Measurements from ENCODE around the gene ZNF532. TPM values are rescaled to one million over a fixed set of nuclear protein-coding genes. Genes with fewer than 3 reads are reported as not detected.

Gene ZNF532
- polyA plus RNA-seq, 3 donors: 0.76 to 18.5 (median 1.7) TPM

DNA sequence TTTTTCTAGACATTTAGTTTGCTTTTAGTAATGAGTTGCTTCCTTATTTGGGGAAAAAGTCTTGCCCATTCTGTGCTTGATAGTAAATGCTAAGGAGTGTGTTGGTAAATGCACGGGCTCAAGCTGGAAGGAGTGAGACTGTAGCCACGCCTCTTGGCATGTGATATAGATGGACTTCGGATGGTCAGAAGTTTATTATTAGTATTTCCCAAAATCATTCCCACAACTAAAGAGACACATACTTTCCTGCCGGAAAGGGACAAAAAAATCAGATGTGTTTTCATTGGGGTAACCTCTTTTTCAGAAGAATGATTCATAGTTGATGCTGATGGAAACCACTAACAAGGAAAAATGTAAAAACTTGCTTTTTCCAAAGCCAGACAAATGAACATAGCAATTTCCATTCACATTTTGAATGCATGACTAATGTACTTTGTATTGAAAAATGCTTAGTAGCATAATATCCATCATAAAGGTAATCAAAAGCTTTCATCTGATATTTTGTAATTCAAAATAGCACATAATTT lies 133.2 kb downstream of the ZNF532 start:
- DNase-seq: no peak
- Histone ChIP-seq H3K9me3 (replicated peaks in 1 of 2; ENCODE audit: control insufficient read depth in 1 of 2, insufficient read depth in 1 of 2, low read length in 2 of 2) (no peaks in the 10 kb centered on the region), H3K79me2 (ENCODE audit: insufficient read depth, low read length) (no peaks in the 10 kb centered on the region), H2AFZ (ENCODE audit: insufficient read depth, low read depth, low read length, poor library complexity, severe bottlenecking) (no peak overlapping the region), H3K4me1 (ENCODE audit: control insufficient read depth in 1 of 2, insufficient read depth in 2 of 2, low read length in 2 of 2) (no peaks in the 10 kb centered on the region), H3K27me3 (ENCODE audit: control insufficient read depth in 2 of 2, insufficient read depth in 2 of 2, low read length in 2 of 2) (no peaks in the 10 kb centered on the region), H3K27ac (ENCODE audit: low read depth in 1 of 2, low read length in 2 of 2) (no peak overlapping the region), H4K20me1 (ENCODE audit: insufficient read depth, low read length) (no peaks in the 10 kb centered on the region), H3K36me3 (replicated peaks in 1 of 2; ENCODE audit: control insufficient read depth in 1 of 2, insufficient read depth in 2 of 2, low read length in 2 of 2) (no peaks in the 10 kb centered on the region), H3K9ac (ENCODE audit: insufficient read depth, low read length, poor library complexity, severe bottlenecking) (no peak overlapping the region), H3K4me2 (replicated peaks; ENCODE audit: extremely low read depth, low read length, poor library complexity, severe bottlenecking) (no peak overlapping the region), H3K4me3 (replicated peaks in 1 of 3; ENCODE audit: low read depth in 2 of 3, low read length in 3 of 3) (no peak overlapping the region)
- Mint-ChIP-seq H3K4me1 (peaks cover 1% of the 10 kb centered on the region), H3K9me3 (peaks cover 0 to 3% (median 0%) of the 10 kb centered on the region in 7 donors), H3K4me3 (no peak overlapping the region), H3K36me3 (no peaks in the 10 kb centered on the region), H3K27me3 (ENCODE audit: low read depth in 3 of 3) (peaks cover 0 to 4% (median 1%) of the 10 kb centered on the region in 3 donors), H3K27ac (no peak overlapping the region)
- TF ChIP-seq, protein P1, sequence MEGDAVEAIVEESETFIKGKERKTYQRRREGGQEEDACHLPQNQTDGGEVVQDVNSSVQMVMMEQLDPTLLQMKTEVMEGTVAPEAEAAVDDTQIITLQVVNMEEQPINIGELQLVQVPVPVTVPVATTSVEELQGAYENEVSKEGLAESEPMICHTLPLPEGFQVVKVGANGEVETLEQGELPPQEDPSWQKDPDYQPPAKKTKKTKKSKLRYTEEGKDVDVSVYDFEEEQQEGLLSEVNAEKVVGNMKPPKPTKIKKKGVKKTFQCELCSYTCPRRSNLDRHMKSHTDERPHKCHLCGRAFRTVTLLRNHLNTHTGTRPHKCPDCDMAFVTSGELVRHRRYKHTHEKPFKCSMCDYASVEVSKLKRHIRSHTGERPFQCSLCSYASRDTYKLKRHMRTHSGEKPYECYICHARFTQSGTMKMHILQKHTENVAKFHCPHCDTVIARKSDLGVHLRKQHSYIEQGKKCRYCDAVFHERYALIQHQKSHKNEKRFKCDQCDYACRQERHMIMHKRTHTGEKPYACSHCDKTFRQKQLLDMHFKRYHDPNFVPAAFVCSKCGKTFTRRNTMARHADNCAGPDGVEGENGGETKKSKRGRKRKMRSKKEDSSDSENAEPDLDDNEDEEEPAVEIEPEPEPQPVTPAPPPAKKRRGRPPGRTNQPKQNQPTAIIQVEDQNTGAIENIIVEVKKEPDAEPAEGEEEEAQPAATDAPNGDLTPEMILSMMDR (IDR thresholded peaks at IDR 0.05): no peak
- intact Hi-C loops (cut with micrococcal nuclease): no loop called here
- WGBS (ENCODE audit: insufficient coverage): no CpG with 5 or more reads among the region's 4 CpGs

DNA sequence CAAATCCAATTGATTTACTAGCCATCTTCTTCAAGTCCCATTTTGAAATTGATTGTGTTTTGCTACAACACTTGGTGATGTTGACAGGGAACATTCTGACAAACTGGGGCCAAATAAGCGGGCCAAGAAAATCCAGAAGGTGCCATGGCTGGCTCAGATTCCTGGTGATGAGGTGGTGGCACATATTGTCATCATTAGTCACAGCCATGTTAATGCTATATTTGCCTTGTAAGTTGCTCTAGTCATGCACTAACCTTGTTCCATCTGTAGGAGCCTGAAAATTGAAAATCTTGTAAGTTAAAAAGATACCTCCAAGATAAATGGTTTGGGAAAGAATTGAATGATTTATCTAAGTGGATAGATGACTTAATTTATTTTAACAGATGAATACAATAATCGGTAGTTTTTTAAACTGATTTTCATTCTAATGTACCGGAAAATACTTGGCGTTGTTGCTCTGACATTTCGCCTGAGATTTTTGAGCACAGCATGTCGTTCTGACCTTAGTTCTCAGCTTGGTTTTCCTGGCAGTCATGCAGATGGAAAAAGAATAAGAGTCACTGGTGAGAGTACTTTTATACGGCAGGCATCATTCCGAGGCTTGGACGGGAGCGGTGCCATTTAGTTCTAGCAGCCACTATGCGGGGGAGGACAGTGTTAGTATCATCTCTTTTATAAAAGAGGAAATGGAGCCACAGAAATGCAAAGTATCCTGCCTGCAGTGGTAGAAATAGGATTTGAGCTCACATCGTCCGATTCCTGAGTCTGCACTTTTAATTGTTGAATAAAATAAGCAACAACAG lies 133.9 kb downstream of the ZNF532 start:
- Histone ChIP-seq H3K4me1 (ENCODE audit: control insufficient read depth in 1 of 2, insufficient read depth in 2 of 2, low read length in 2 of 2) (no peaks in the 10 kb centered on the region), H3K9me3 (replicated peaks in 1 of 2; ENCODE audit: control insufficient read depth in 1 of 2, insufficient read depth in 1 of 2, low read length in 2 of 2) (no peaks in the 10 kb centered on the region), H2AFZ (ENCODE audit: insufficient read depth, low read depth, low read length, poor library complexity, severe bottlenecking) (no peak overlapping the region), H3K36me3 (replicated peaks in 1 of 2; ENCODE audit: control insufficient read depth in 1 of 2, insufficient read depth in 2 of 2, low read length in 2 of 2) (no peaks in the 10 kb centered on the region), H3K27ac (ENCODE audit: low read depth in 1 of 2, low read length in 2 of 2) (no peak overlapping the region), H3K4me3 (replicated peaks in 1 of 3; ENCODE audit: low read depth in 2 of 3, low read length in 3 of 3) (no peak overlapping the region), H3K27me3 (ENCODE audit: control insufficient read depth in 2 of 2, insufficient read depth in 2 of 2, low read length in 2 of 2) (no peaks in the 10 kb centered on the region), H3K79me2 (ENCODE audit: insufficient read depth, low read length) (no peaks in the 10 kb centered on the region), H3K4me2 (replicated peaks; ENCODE audit: extremely low read depth, low read length, poor library complexity, severe bottlenecking) (no peak overlapping the region), H4K20me1 (ENCODE audit: insufficient read depth, low read length) (no peaks in the 10 kb centered on the region), H3K9ac (ENCODE audit: insufficient read depth, low read length, poor library complexity, severe bottlenecking) (no peak overlapping the region)
- Mint-ChIP-seq H3K27me3 (ENCODE audit: low read depth in 3 of 3) (peaks cover 0 to 4% (median 1%) of the 10 kb centered on the region in 3 donors), H3K27ac (no peak overlapping the region), H3K4me1 (no peaks in the 10 kb centered on the region), H3K36me3 (no peaks in the 10 kb centered on the region), H3K9me3 (peaks cover 0 to 3% (median 0%) of the 10 kb centered on the region in 7 donors), H3K4me3 (no peak overlapping the region)
- no peak for DNase-seq
- TF ChIP-seq, protein P1 (IDR thresholded peaks at IDR 0.05): no peak
- WGBS (ENCODE audit: insufficient coverage): 81% methylated on average over 5 of the region's 13 CpGs
- intact Hi-C loops (cut with micrococcal nuclease): no loop called here

Data from CD14-positive monocyte (primary cell).